ENCODE measurements around the gene EGFR. TPM values are rescaled to one million over a fixed set of nuclear protein-coding genes. Genes with fewer than 3 reads are reported as not detected.

Gene EGFR
- polyA plus RNA-seq, 1 of the 3 experiments (the other 2 are of a cell fraction): 37.6 TPM

DNA sequence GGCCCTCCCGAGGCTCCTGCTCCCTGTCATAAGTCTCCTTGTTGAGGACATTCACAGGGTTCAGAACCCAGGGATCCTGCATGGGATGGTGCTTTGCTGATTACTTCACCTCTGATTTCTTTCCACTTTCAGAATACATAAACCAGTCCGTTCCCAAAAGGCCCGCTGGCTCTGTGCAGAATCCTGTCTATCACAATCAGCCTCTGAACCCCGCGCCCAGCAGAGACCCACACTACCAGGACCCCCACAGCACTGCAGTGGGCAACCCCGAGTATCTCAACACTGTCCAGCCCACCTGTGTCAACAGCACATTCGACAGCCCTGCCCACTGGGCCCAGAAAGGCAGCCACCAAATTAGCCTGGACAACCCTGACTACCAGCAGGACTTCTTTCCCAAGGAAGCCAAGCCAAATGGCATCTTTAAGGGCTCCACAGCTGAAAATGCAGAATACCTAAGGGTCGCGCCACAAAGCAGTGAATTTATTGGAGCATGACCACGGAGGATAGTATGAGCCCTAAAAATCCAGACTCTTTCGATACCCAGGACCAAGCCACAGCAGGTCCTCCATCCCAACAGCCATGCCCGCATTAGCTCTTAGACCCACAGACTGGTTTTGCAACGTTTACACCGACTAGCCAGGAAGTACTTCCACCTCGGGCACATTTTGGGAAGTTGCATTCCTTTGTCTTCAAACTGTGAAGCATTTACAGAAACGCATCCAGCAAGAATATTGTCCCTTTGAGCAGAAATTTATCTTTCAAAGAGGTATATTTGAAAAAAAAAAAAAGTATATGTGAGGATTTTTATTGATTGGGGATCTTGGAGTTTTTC is 186.5 kb downstream of the EGFR start:
- H3K79me2 ChIP-seq (ENCODE audit: insufficient read depth): no peaks in the 10 kb centered on the region
- peaks cover 0 to 8% of the 10 kb centered on the region in 2 experiments; a peak in 1 of 4 replicates for H3K4me1 ChIP-seq (ENCODE audit: control insufficient read depth in 1 of 2, insufficient read depth in 2 of 2, low read depth in 1 of 2, low read length in 1 of 2)
- no peaks in the 10 kb centered on the region for H3K9me2 ChIP-seq
- WGBS (ENCODE audit: low lambda C conversion rate): 91% methylated on average over 16 of the region's 16 CpGs
- H3K27me3 ChIP-seq (ENCODE audit: insufficient read depth): no peaks in the 10 kb centered on the region
- H3K9ac ChIP-seq: no peak overlapping the region
- H3K4me3 ChIP-seq (ENCODE audit: low read depth in 2 of 2, low read length in 1 of 2): no peak overlapping the region
- POLR2A ChIA-PET: no interaction called here
- CTCF ChIA-PET: interaction anchor here (11.2 kb wide), 1 partner anchor 49 kb away, joined by 132 read pairs; no protein-coding TSS in a partner anchor
- no peak overlapping the region for H3K27ac ChIP-seq (ENCODE audit: low read depth in 2 of 2, low read length in 1 of 2)
- H4K20me1 ChIP-seq (ENCODE audit: insufficient read depth): 0 out of 2 replicates have a peak, but pooled peaks cover 3% of the 10 kb centered on the region
- H3K36me3 ChIP-seq (replicated peaks in 1 of 2; ENCODE audit: control insufficient read depth in 1 of 2, insufficient read depth in 2 of 2, low read length in 1 of 2): peaks cover 52 to 95% of the 10 kb centered on the region in 2 experiments
- no peaks in the 10 kb centered on the region for H3K9me3 ChIP-seq
- peaks cover 31% of the 10 kb centered on the region for H3F3A ChIP-seq (replicated peaks; ENCODE audit: insufficient read depth)
- TF ChIP-seq EP300 (IDR thresholded peaks at IDR 0.05; ENCODE audit: borderline replicate concordance in 1 of 2, low read depth in 1 of 2, low read length in 1 of 2) (no peak), FOSL2 (IDR thresholded peaks at IDR 0.05; ENCODE audit: borderline replicate concordance, low read depth) (no peak), MEF2A (IDR thresholded peaks at IDR 0.05; ENCODE audit: borderline replicate concordance, low read depth) (no peak)
- no peak for DNase-seq
- H2AFZ ChIP-seq (ENCODE audit: low read depth): no peak overlapping the region
- no peak overlapping the region for H3K4me2 ChIP-seq

DNA sequence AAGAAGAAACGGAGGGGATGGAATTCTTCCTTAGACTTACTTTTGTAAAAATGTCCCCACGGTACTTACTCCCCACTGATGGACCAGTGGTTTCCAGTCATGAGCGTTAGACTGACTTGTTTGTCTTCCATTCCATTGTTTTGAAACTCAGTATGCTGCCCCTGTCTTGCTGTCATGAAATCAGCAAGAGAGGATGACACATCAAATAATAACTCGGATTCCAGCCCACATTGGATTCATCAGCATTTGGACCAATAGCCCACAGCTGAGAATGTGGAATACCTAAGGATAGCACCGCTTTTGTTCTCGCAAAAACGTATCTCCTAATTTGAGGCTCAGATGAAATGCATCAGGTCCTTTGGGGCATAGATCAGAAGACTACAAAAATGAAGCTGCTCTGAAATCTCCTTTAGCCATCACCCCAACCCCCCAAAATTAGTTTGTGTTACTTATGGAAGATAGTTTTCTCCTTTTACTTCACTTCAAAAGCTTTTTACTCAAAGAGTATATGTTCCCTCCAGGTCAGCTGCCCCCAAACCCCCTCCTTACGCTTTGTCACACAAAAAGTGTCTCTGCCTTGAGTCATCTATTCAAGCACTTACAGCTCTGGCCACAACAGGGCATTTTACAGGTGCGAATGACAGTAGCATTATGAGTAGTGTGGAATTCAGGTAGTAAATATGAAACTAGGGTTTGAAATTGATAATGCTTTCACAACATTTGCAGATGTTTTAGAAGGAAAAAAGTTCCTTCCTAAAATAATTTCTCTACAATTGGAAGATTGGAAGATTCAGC is 187.6 kb downstream of the EGFR start:
- H3K79me2 ChIP-seq (ENCODE audit: insufficient read depth): no peaks in the 10 kb centered on the region
- no peak overlapping the region for H3K4me2 ChIP-seq
- H2AFZ ChIP-seq (ENCODE audit: low read depth): no peak overlapping the region
- H3K9ac ChIP-seq: no peak overlapping the region
- H4K20me1 ChIP-seq (ENCODE audit: insufficient read depth): 0 out of 2 replicates have a peak, but pooled peaks cover 3% of the 10 kb centered on the region
- 90% methylated on average over 9 of the region's 9 CpGs for WGBS (ENCODE audit: low lambda C conversion rate)
- TF ChIP-seq YY1 (IDR thresholded peaks at IDR 0.05; ENCODE audit: low read depth): no peak
- peaks cover 49 to 94% of the 10 kb centered on the region in 2 experiments for H3K36me3 ChIP-seq (replicated peaks in 1 of 2; ENCODE audit: control insufficient read depth in 1 of 2, insufficient read depth in 2 of 2, low read length in 1 of 2)
- H3K4me1 ChIP-seq (ENCODE audit: control insufficient read depth in 1 of 2, insufficient read depth in 2 of 2, low read depth in 1 of 2, low read length in 1 of 2): peaks cover 2 to 8% of the 10 kb centered on the region in 2 experiments; a peak in 2 of 4 replicates
- ChIA-PET CTCF (interaction anchor here (11.2 kb wide), 1 partner anchor 48 kb away, joined by 132 read pairs; no protein-coding TSS in a partner anchor), POLR2A (no interaction called here)
- DNase-seq: no peak
- no peak overlapping the region for H3K4me3 ChIP-seq (ENCODE audit: low read depth in 2 of 2, low read length in 1 of 2)
- no peaks in the 10 kb centered on the region for H3K9me3 ChIP-seq
- no peak overlapping the region for H3K27ac ChIP-seq (ENCODE audit: low read depth in 2 of 2, low read length in 1 of 2)
- no peaks in the 10 kb centered on the region for H3K27me3 ChIP-seq (ENCODE audit: insufficient read depth)
- H3F3A ChIP-seq (replicated peaks; ENCODE audit: insufficient read depth): peaks cover 27% of the 10 kb centered on the region
- no peaks in the 10 kb centered on the region for H3K9me2 ChIP-seq

DNA sequence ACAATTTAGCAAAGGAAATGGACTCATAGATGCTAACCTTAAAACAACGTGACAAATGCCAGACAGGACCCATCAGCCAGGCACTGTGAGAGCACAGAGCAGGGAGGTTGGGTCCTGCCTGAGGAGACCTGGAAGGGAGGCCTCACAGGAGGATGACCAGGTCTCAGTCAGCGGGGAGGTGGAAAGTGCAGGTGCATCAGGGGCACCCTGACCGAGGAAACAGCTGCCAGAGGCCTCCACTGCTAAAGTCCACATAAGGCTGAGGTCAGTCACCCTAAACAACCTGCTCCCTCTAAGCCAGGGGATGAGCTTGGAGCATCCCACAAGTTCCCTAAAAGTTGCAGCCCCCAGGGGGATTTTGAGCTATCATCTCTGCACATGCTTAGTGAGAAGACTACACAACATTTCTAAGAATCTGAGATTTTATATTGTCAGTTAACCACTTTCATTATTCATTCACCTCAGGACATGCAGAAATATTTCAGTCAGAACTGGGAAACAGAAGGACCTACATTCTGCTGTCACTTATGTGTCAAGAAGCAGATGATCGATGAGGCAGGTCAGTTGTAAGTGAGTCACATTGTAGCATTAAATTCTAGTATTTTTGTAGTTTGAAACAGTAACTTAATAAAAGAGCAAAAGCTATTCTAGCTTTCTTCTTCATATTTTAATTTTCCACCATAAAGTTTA is 188.8 kb downstream of the EGFR start:
- Histone ChIP-seq H3K79me2 (ENCODE audit: insufficient read depth) (no peaks in the 10 kb centered on the region), H3K27ac (ENCODE audit: low read depth in 2 of 2, low read length in 1 of 2) (no peak overlapping the region), H3K4me2 (no peak overlapping the region), H3K36me3 (replicated peaks in 1 of 2; ENCODE audit: control insufficient read depth in 1 of 2, insufficient read depth in 2 of 2, low read length in 1 of 2) (peaks cover 45 to 86% of the 10 kb centered on the region in 2 experiments), H3K9me2 (no peaks in the 10 kb centered on the region), H3K27me3 (ENCODE audit: insufficient read depth) (no peaks in the 10 kb centered on the region), H3K9me3 (no peaks in the 10 kb centered on the region), H4K20me1 (ENCODE audit: insufficient read depth) (0 out of 2 replicates have a peak, but pooled peaks cover 3% of the 10 kb centered on the region), H2AFZ (ENCODE audit: low read depth) (no peak overlapping the region), H3F3A (replicated peaks; ENCODE audit: insufficient read depth) (peaks cover 18% of the 10 kb centered on the region), H3K9ac (no peak overlapping the region), H3K4me3 (ENCODE audit: low read depth in 2 of 2, low read length in 1 of 2) (no peak overlapping the region), H3K4me1 (ENCODE audit: control insufficient read depth in 1 of 2, insufficient read depth in 2 of 2, low read depth in 1 of 2, low read length in 1 of 2) (peaks cover 8 to 13% of the 10 kb centered on the region in 2 experiments; a peak in 2 of 4 replicates)
- WGBS (ENCODE audit: low lambda C conversion rate): 97% methylated on average over 4 of the region's 4 CpGs
- ChIA-PET POLR2A (no interaction called here), CTCF (interaction anchor here (1.2 to 11.2 kb wide), 3 partner anchors 11 to 47 kb away, joined by 7 to 132 read pairs (median 11); no protein-coding TSS in a partner anchor)
- no peak for DNase-seq
- TF ChIP-seq JUND (IDR thresholded peaks at IDR 0.05) (no peak), POLR2AphosphoS5 (IDR thresholded peaks at IDR 0.05; ENCODE audit: low read depth, low read length) (no peak), NFIC (IDR thresholded peaks at IDR 0.05; ENCODE audit: borderline replicate concordance) (no peak), GATA2 (CRISPR knock-in tag; IDR thresholded peaks at IDR 0.05) (no peak), ELF1 (IDR thresholded peaks at IDR 0.05) (no peak), YY1 (IDR thresholded peaks at IDR 0.05; ENCODE audit: low read depth) (no peak), FOSL2 (IDR thresholded peaks at IDR 0.05; ENCODE audit: borderline replicate concordance, low read depth) (no peak)
- TF ChIP-seq, protein P1, sequence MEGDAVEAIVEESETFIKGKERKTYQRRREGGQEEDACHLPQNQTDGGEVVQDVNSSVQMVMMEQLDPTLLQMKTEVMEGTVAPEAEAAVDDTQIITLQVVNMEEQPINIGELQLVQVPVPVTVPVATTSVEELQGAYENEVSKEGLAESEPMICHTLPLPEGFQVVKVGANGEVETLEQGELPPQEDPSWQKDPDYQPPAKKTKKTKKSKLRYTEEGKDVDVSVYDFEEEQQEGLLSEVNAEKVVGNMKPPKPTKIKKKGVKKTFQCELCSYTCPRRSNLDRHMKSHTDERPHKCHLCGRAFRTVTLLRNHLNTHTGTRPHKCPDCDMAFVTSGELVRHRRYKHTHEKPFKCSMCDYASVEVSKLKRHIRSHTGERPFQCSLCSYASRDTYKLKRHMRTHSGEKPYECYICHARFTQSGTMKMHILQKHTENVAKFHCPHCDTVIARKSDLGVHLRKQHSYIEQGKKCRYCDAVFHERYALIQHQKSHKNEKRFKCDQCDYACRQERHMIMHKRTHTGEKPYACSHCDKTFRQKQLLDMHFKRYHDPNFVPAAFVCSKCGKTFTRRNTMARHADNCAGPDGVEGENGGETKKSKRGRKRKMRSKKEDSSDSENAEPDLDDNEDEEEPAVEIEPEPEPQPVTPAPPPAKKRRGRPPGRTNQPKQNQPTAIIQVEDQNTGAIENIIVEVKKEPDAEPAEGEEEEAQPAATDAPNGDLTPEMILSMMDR (IDR thresholded peaks at IDR 0.05): no peak
- TF ChIP-seq, protein P2, sequence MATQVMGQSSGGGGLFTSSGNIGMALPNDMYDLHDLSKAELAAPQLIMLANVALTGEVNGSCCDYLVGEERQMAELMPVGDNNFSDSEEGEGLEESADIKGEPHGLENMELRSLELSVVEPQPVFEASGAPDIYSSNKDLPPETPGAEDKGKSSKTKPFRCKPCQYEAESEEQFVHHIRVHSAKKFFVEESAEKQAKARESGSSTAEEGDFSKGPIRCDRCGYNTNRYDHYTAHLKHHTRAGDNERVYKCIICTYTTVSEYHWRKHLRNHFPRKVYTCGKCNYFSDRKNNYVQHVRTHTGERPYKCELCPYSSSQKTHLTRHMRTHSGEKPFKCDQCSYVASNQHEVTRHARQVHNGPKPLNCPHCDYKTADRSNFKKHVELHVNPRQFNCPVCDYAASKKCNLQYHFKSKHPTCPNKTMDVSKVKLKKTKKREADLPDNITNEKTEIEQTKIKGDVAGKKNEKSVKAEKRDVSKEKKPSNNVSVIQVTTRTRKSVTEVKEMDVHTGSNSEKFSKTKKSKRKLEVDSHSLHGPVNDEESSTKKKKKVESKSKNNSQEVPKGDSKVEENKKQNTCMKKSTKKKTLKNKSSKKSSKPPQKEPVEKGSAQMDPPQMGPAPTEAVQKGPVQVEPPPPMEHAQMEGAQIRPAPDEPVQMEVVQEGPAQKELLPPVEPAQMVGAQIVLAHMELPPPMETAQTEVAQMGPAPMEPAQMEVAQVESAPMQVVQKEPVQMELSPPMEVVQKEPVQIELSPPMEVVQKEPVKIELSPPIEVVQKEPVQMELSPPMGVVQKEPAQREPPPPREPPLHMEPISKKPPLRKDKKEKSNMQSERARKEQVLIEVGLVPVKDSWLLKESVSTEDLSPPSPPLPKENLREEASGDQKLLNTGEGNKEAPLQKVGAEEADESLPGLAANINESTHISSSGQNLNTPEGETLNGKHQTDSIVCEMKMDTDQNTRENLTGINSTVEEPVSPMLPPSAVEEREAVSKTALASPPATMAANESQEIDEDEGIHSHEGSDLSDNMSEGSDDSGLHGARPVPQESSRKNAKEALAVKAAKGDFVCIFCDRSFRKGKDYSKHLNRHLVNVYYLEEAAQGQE (IDR thresholded peaks at IDR 0.05; ENCODE audit: low read depth, low read length): no peak

Measured in SK-N-SH (cell line).